Measurements from ENCODE around the gene LGALS4.

- no peak for TF ChIP-seq CTCF (conservative IDR thresholded peaks at IDR 0.05; ENCODE audit: low read length)
- TF ChIP-seq EZH2phosphoT487 (IDR thresholded peaks at IDR 0.05; ENCODE audit: borderline replicate concordance) = no peak
Observed at GRCh38 chr19:38792250-38793111, 20.3 kb downstream of the LGALS4 start.
